Heart right ventricle (tissue), 16 donors: Measurements from ENCODE around the gene CAPSL. TPM values are rescaled to one million over a fixed set of nuclear protein-coding genes. Genes with fewer than 3 reads are reported as not detected.
"Not testable (repeated sequence)": the region's sequence is repeated elsewhere in the genome, so short reads cannot be mapped to it uniquely, and the experiment has no call there.

Experiments
- ATAC-seq, 8 donors: fragments of 200-7000 bp; cut with Tn5 transposase; one replicate each; pipeline ENCODE4 v1.9.1; 2020; ENCODE audit warnings: mild to moderate bottlenecking in 8 of 8, moderate library complexity in 8 of 8, moderate number of reproducible peaks in 1 of 8
- DNase-seq, 2 donors: peaks; one replicate each; pipeline ENCODE4 v3.0.0-alpha.2; 2020
- H3K27ac ChIP-seq, 10 donors: fragments of 200-600 bp; sonication (generic) in 2 of 10; one replicate each; pipeline versions ENCODE4 v1.5.0 to v1.8.0; 2020 to 2022; ENCODE audit warnings: mild to moderate bottlenecking in 3 of 10
- H3K27me3 ChIP-seq, 7 donors: fragments of 200-600 bp; one replicate each; pipeline ENCODE4 v1.8.0; 2021 to 2022; ENCODE audit warnings: mild to moderate bottlenecking in 2 of 7
- H3K36me3 ChIP-seq, 9 donors: fragments of 200-600 bp; sonication (generic) in 1 of 9; one replicate each; pipeline versions ENCODE4 v1.5.0 to v1.8.0; 2020 to 2022; ENCODE audit warnings: mild to moderate bottlenecking in 2 of 9
- H3K4me1 ChIP-seq, 9 donors: fragments of 200-600 bp; sonication (generic) in 1 of 9; one replicate each; pipeline versions ENCODE4 v1.5.0 to v1.8.0; 2020 to 2022; ENCODE audit warnings: mild to moderate bottlenecking in 4 of 9
- H3K4me3 ChIP-seq, 10 donors: fragments of 200-600 bp; sonication (generic) in 2 of 10; one replicate each; pipeline versions ENCODE4 v1.5.0 to v1.8.0; 2020 to 2022; ENCODE audit warnings: mild to moderate bottlenecking in 7 of 10, moderate library complexity in 2 of 10
- H3K9me3 ChIP-seq, 11 donors: fragments of 200-600 bp in 10 of 11; sonication (generic) in 2 of 11; one replicate each; pipeline versions ENCODE4 v1.5.0 to v1.8.0; 2013 to 2022; ENCODE audit warnings: mild to moderate bottlenecking in 2 of 11, control low read depth in 1 of 11, moderate library complexity in 1 of 11
- CTCF ChIP-seq, 9 donors: fragments of 200-600 bp; sonication (generic) in 2 of 9; IDR thresholded peaks; one replicate each; pipeline versions ENCODE4 v1.5.0 to v1.8.0; 2021 to 2022; ENCODE audit warnings: antibody characterized with exemption in 9 of 9, mild to moderate bottlenecking in 5 of 9, moderate library complexity in 1 of 9
- WGBS, 2 donors: extraction: QIAGEN DNeasy Blood & Tissue Kit; methylation state at CpG; one replicate each; pipeline ENCODE4 v1.1.7; 2013; ENCODE audit warnings: inconsistent platforms in 1 of 2; 5-methylcytosine and 5-hydroxymethylcytosine counted together
- intact Hi-C, 10 donors: fragments of 100-400 bp; cut with DNase I; formaldehyde crosslinking; loops; one replicate each; pipeline versions ENCODE4 v1.11.1 to v1.14.2; 2022
- polyA plus RNA-seq, 2 donors: library from polyadenylated mRNA; stranded (reverse); fragments of 200-250 nt; gene quantifications; one replicate each; pipeline ENCODE4 v1.2.3, GENCODE V29; 2013
- total RNA-seq, 10 donors: library from RNA; stranded (reverse); fragmentation: NEBNext Ultra II Directional in 3 of 10; extraction: Animal tissue kit (Norgen Biotek cat#: 25700) in 3 of 10; gene quantifications; one replicate each; pipeline versions ENCODE4 v1.2.1 to v1.2.4, GENCODE V29; 2021 to 2023
- donor health status: Arrhythmogenic right ventricular cardiomyopathy.
- donor health status: ischemic (EF 13 %, LVEDD 7.1; RV severe dilation, severe dysfunction).
- donor health status: healthy with polysubstance abuse.
- donor health status: DM: no; HTN: yes; CAD: no.
- donor health status: DM: no; HTN: no; CAD: no.
- donor health status: ischemic (EF 25% LVEDD 6.9; RV normal size, moderate dysfunction).
- donor health status: ischemic (EF 25% LVEDD 5.7; RV mildly dilated, moderate dysfunction).
- donor health status: healthy.
- donor health status: DM: yes; HTN: yes; CAD: no.
- donor health status: Ischemic cardiomyopathy.
- donor health status: ischemic (EF 35%, LVEDD 5.7; RV mildly dilated, moderate dysfunction).
- donor health status: nonischemic (EF 11% LVEDD 7.7; RV severe dilation, severe dysfunction).
- donor health status: DM: yes; HTN: yes; CAD: no.
- donor health status: PGD.
- donor health status: ischemic (EF 29% LVEDD 5.4; RV normal size, mild dysfunction).
- donor health status: nonischemic (EF 23%, LVEDD 6.1; RV moderate dilation, normal function).

CAPSL gene
- total and polyA plus RNA-seq, 12 donors = not detected

GRCh38 chr5:35894131-35894530 is 44.3 kb downstream of the CAPSL start:
- DNase-seq (no peak), ATAC-seq (no peak)
- 77 to 82% methylated on average over 5 of the region's 5 CpGs for WGBS, 2 donors
- Histone ChIP-seq H3K27ac (no peak overlapping the region), H3K27me3 (no peaks in the 10 kb centered on the region), H3K4me1 (no peaks in the 10 kb centered on the region), H3K36me3 (no peaks in the 10 kb centered on the region), H3K9me3 (no peaks in the 10 kb centered on the region), H3K4me3 (no peak overlapping the region)
- TF ChIP-seq CTCF (IDR thresholded peaks at IDR 0.05) = no peak
- intact Hi-C loops = no loop called here

GRCh38 chr5:35892799-35893198 is 45.6 kb downstream of the CAPSL start:
- ATAC-seq, H3K27ac ChIP-seq, H3K4me3 ChIP-seq, H3K27me3 ChIP-seq, H3K36me3 ChIP-seq, intact Hi-C loops, DNase-seq, H3K4me1 ChIP-seq, H3K9me3 ChIP-seq: not testable (repeated sequence)
- 94 to 95% methylated on average over 21 to 23 of the region's 23 CpGs for WGBS, 2 donors

- Histone ChIP-seq H3K27ac (no peak overlapping the region), H3K4me1 (no peaks in the 10 kb centered on the region), H3K4me3 (no peak overlapping the region), H3K36me3 (no peaks in the 10 kb centered on the region), H3K27me3 (no peaks in the 10 kb centered on the region), H3K9me3 (no peaks in the 10 kb centered on the region)
- 70 to 71% methylated on average over 5 of the region's 5 CpGs for WGBS, 2 donors
- DNase-seq = no peak
- intact Hi-C loops = no loop called here
- ATAC-seq = no peak
- TF ChIP-seq CTCF (IDR thresholded peaks at IDR 0.05) = no peak
Observed at GRCh38 chr5:35890021-35891020, 48.1 kb downstream of the CAPSL start.

- ATAC-seq (no peak), DNase-seq (no peak)
- intact Hi-C loops = no loop called here
- Histone ChIP-seq H3K4me1 (peaks cover 0 to 14% (median 0%) of the 10 kb centered on the region in 9 donors), H3K9me3 (no peaks in the 10 kb centered on the region), H3K27me3 (no peaks in the 10 kb centered on the region), H3K36me3 (no peaks in the 10 kb centered on the region), H3K27ac (no peak overlapping the region), H3K4me3 (no peak overlapping the region)
- no peak for TF ChIP-seq CTCF (IDR thresholded peaks at IDR 0.05)
- WGBS, 2 donors = 57 to 63% methylated on average over 5 of the region's 5 CpGs
Observed at GRCh38 chr5:35887321-35888100, 50.9 kb downstream of the CAPSL start.
